OCI-LY7 (cell line): Measurements from ENCODE around the gene CCDC12.

ENCODE experiments used
- CTCF ChIP-seq: fragments of 200-600 bp; sonication (generic); conservative IDR thresholded peaks from 2 replicates; pipeline ENCODE4 v1.5.1; 2014; ENCODE audit warnings: mild to moderate bottlenecking, antibody characterized with exemption, low read length, moderate library complexity, mixed read lengths
- EZH2phosphoT487 ChIP-seq: fragments of 200-600 bp; sonication (generic); IDR thresholded peaks from 2 replicates; pipeline ENCODE4 v1.6.1; 2018; ENCODE audit warnings: low read depth, borderline replicate concordance, mild to moderate bottlenecking, mixed run types, antibody characterized with exemption, low read length, moderate library complexity, mixed read lengths

DNA sequence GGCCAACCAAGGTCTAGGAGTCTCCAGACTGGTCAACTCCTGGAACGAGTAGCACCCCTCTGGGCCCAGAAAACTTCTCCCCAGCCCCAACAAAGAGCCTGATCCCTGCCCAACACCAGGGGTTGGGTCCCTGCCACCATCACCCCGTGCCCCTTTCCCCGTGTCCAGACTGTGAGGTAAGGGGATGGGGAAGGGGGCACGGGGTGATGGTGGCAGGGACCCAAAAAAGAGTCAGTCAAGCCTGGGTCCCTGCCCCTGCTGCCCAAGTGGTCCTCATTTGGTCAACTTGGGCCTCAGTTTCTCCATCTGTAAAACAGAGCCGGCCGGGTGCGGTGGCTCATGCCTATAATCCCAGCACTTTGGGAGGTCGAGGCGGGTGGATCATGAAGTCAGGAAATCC, 1.8 kb upstream of the CCDC12 start:
- TF ChIP-seq CTCF (no peak), EZH2phosphoT487 (no peak)
